SHP77 (cell line): ENCODE measurements around the gene CENPC.
"Not testable (repeated sequence)": the region's sequence is repeated elsewhere in the genome, so short reads cannot be mapped to it uniquely, and the experiment has no call there.

Source experiments
- DNase-seq, 2 experiments: peaks; one replicate each; lab custom pipeline; 2025; lab: John Stamatoyannopoulos, UW

CENPC gene

GRCh38 chr4:67466751-67467150 is 78.6 kb downstream of the CENPC start:
- DNase-seq = no peak

GRCh38 chr4:67465763-67466052 is 79.6 kb downstream of the CENPC start:
- no peak for DNase-seq

- peak in 1 of 2 experiments; percentile 21 for DNase-seq
Observed at GRCh38 chr4:67465032-67465762, 80.1 kb downstream of the CENPC start.

- no peak for DNase-seq
Observed at GRCh38 chr4:67460574-67460973, 84.7 kb downstream of the CENPC start.

GRCh38 chr4:67459164-67459563 is 86.1 kb downstream of the CENPC start:
- no peak for DNase-seq

- no peak for DNase-seq
Observed at GRCh38 chr4:67456577-67457196, 88.6 kb downstream of the CENPC start.

- not testable (repeated sequence) for DNase-seq
Observed at GRCh38 chr4:67452846-67453205, 92.5 kb downstream of the CENPC start.

GRCh38 chr4:67452100-67452845 is 93.0 kb downstream of the CENPC start:
- no peak for DNase-seq

GRCh38 chr4:67451464-67451863 is 93.8 kb downstream of the CENPC start:
- DNase-seq = no peak

- no peak for DNase-seq
Observed at GRCh38 chr4:67448621-67449020, 96.7 kb downstream of the CENPC start.

GRCh38 chr4:67447873-67448272 is 97.4 kb downstream of the CENPC start:
- no peak for DNase-seq

- DNase-seq = no peak
Observed at GRCh38 chr4:67446811-67447210, 98.5 kb downstream of the CENPC start.

GRCh38 chr4:67445881-67446280 is 99.4 kb downstream of the CENPC start:
- DNase-seq = not testable (repeated sequence)

- no peak for DNase-seq
Observed at GRCh38 chr4:67438975-67439374, 106.3 kb downstream of the CENPC start.

- DNase-seq = no peak
Observed at GRCh38 chr4:67437974-67438713, 107.2 kb downstream of the CENPC start.

GRCh38 chr4:67436742-67437141 is 108.6 kb downstream of the CENPC start:
- DNase-seq = no peak

- no peak for DNase-seq
Observed at GRCh38 chr4:67430989-67431388, 114.3 kb downstream of the CENPC start.

GRCh38 chr4:67428819-67429218 is 116.5 kb downstream of the CENPC start:
- no peak for DNase-seq
